ENCODE measurements around the gene IPO9.

DNA sequence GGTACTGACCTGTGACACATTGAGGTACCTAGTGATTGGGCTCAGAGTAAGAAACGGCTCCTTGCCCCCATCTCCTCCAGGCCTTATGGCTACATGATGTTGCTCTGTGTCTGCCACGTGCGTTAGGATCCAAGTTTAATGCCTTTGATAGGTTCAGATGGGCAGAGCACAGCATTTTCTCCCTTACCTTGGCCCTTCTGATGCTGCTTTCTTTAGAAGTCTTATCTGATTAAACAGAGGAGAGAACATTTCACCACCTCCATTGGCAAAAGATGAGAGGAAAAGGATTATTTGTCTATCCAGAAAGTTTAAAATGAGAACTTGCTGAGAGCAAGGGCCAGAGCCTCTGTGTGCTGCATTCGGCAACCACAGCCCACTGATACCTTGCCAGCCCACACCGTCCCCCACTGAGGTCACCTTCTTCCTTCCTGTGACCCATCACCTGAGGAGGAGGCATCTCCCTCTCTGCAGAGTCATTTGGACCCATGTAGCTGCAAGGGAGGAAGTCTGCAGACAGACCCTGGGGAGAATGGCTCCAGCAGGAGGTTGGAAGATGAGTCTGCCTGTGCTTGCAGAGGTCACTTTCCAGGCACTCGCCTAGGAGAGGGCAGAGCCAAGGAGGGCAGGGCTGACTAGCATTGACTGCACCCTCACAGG is 76.4 kb downstream of the IPO9 start:
- no peak for TF ChIP-seq POLR2AphosphoS5 (IDR thresholded peaks at IDR 0.05; ENCODE audit: low read depth, low read length)
- TF ChIP-seq, protein P1, sequence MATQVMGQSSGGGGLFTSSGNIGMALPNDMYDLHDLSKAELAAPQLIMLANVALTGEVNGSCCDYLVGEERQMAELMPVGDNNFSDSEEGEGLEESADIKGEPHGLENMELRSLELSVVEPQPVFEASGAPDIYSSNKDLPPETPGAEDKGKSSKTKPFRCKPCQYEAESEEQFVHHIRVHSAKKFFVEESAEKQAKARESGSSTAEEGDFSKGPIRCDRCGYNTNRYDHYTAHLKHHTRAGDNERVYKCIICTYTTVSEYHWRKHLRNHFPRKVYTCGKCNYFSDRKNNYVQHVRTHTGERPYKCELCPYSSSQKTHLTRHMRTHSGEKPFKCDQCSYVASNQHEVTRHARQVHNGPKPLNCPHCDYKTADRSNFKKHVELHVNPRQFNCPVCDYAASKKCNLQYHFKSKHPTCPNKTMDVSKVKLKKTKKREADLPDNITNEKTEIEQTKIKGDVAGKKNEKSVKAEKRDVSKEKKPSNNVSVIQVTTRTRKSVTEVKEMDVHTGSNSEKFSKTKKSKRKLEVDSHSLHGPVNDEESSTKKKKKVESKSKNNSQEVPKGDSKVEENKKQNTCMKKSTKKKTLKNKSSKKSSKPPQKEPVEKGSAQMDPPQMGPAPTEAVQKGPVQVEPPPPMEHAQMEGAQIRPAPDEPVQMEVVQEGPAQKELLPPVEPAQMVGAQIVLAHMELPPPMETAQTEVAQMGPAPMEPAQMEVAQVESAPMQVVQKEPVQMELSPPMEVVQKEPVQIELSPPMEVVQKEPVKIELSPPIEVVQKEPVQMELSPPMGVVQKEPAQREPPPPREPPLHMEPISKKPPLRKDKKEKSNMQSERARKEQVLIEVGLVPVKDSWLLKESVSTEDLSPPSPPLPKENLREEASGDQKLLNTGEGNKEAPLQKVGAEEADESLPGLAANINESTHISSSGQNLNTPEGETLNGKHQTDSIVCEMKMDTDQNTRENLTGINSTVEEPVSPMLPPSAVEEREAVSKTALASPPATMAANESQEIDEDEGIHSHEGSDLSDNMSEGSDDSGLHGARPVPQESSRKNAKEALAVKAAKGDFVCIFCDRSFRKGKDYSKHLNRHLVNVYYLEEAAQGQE (IDR thresholded peaks at IDR 0.05; ENCODE audit: insufficient read depth in 1 of 2, low read depth in 2 of 2, low read length in 2 of 2), result no peak
- no peak for TF ChIP-seq SIN3A (IDR thresholded peaks at IDR 0.05; ENCODE audit: borderline replicate concordance, insufficient read depth, low read length)
- no peak for TF ChIP-seq FOXP2 (optimal IDR thresholded peaks at IDR 0.05; ENCODE audit: borderline replicate concordance, extremely low read depth, extremely low read length, insufficient read depth)
